Loucy (cell line): ENCODE results near the gene ZNHIT1.

Experiments
- H2AFZ ChIP-seq: fragments of 200-600 bp; sonication (generic); 2 replicates; pipeline ENCODE4 v1.6.0; 2016; ENCODE audit warnings: antibody characterized with exemption, mild to moderate bottlenecking, low read length, moderate library complexity
- H3F3A ChIP-seq: fragments of 200-600 bp; 2 replicates; pipeline ENCODE4 v1.6.0; 2016; ENCODE audit warnings: antibody characterized with exemption, low read depth, mild to moderate bottlenecking
- H3K27me3 ChIP-seq: fragments of 200-600 bp; sonication (generic); 2 replicates; pipeline ENCODE4 v1.6.1; 2014; ENCODE audit warnings: low read length, mild to moderate bottlenecking; ENCODE audit not compliant: insufficient read depth, poor library complexity, severe bottlenecking
- H3K36me3 ChIP-seq: fragments of 200-600 bp; sonication (generic); 2 replicates; pipeline ENCODE4 v1.6.1; 2016; ENCODE audit warnings: low read length; ENCODE audit not compliant: insufficient read depth
- H3K4me1 ChIP-seq: fragments of 200-600 bp; sonication (generic); 2 replicates; pipeline ENCODE4 v1.5.1; 2014; ENCODE audit warnings: low read length, mild to moderate bottlenecking; ENCODE audit not compliant: insufficient read depth, poor library complexity, severe bottlenecking
- H3K4me2 ChIP-seq: fragments of 200-600 bp; sonication (generic); 2 replicates; pipeline ENCODE4 v1.6.0; 2014; ENCODE audit warnings: antibody characterized with exemption, low read length, low read depth, mild to moderate bottlenecking; ENCODE audit not compliant: poor library complexity, severe bottlenecking
- H3K4me3 ChIP-seq: fragments of 200-600 bp; sonication (generic); 2 replicates; pipeline ENCODE4 v1.5.1; 2014; ENCODE audit warnings: low read length, mild to moderate bottlenecking, mixed read lengths; ENCODE audit not compliant: poor library complexity, severe bottlenecking
- H3K79me2 ChIP-seq: fragments of 200-600 bp; sonication (generic); 2 replicates; pipeline ENCODE4 v1.6.1; 2014; ENCODE audit warnings: low read length; ENCODE audit not compliant: insufficient read depth
- H3K9ac ChIP-seq: fragments of 200-600 bp; sonication (generic); 2 replicates; pipeline ENCODE4 v1.6.0; 2014; ENCODE audit warnings: mild to moderate bottlenecking, low read depth, low read length, moderate library complexity; ENCODE audit not compliant: poor library complexity, severe bottlenecking
- H3K9me2 ChIP-seq: fragments of 200-600 bp; sonication (generic); replicated peaks from 2 replicates; pipeline ENCODE4 v1.6.1; 2016; ENCODE audit warnings: low read depth, low read length, mixed read lengths
- H3K9me3 ChIP-seq: fragments of 200-600 bp; sonication (generic); 2 replicates; pipeline ENCODE4 v1.6.1; 2014; ENCODE audit warnings: mild to moderate bottlenecking, antibody characterized with exemption, low read length, low read depth; ENCODE audit not compliant: insufficient read depth
- H4K20me1 ChIP-seq: fragments of 200-600 bp; sonication (generic); 2 replicates; pipeline ENCODE4 v1.6.0; 2014; ENCODE audit warnings: antibody characterized with exemption, low read length, mild to moderate bottlenecking; ENCODE audit not compliant: insufficient read depth, poor library complexity, severe bottlenecking
- CTCF ChIP-seq: fragments of 200-600 bp; sonication (generic); conservative IDR thresholded peaks from 2 replicates; pipeline ENCODE4 v1.5.1; 2014; ENCODE audit warnings: mild to moderate bottlenecking, antibody characterized with exemption, low read length
- EZH2phosphoT487 ChIP-seq: fragments of 200-600 bp; IDR thresholded peaks from 2 replicates; pipeline ENCODE4 v1.6.1; 2018; ENCODE audit warnings: antibody characterized with exemption, mild to moderate bottlenecking, moderate library complexity, borderline replicate concordance

Gene ZNHIT1

GRCh38 chr7:101174322-101174854 lies 43.6 kb upstream of the ZNHIT1 start:
- no peaks in the 10 kb centered on the region for H3K79me2 ChIP-seq
- no peaks in the 10 kb centered on the region for H3K9me2 ChIP-seq
- H3K9me3 ChIP-seq: no peaks in the 10 kb centered on the region
- no peak overlapping the region for H2AFZ ChIP-seq
- H3K4me3 ChIP-seq: no peak overlapping the region
- no peaks in the 10 kb centered on the region for H3K36me3 ChIP-seq
- no peak overlapping the region for H3K9ac ChIP-seq
- TF ChIP-seq EZH2phosphoT487 (no peak), CTCF (no peak)
- H3K4me2 ChIP-seq: no peak overlapping the region
- H4K20me1 ChIP-seq: no peaks in the 10 kb centered on the region
- no peaks in the 10 kb centered on the region for H3K27me3 ChIP-seq
- H3K4me1 ChIP-seq: peaks cover 26% of the 10 kb centered on the region
- no peaks in the 10 kb centered on the region for H3F3A ChIP-seq

DNA sequence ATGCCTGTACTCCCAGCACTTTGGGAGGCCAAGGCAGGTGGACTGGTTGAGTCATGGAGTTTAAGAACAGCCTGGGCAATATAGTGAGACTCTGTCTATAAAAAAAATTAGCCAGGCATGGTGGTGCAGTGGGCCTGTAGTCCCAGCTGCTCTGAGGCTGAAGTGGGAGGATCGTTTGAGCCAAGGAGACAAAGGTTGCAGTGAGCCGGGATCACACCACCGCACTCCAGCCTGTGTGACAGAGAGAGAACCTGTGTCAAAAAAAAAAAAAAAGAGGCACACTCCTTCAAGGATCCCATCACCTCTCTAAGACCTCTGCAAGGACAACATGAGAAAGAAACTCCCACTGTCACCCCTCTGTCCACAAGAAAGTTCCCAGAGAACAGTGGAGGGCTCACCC lies 42.3 kb upstream of the ZNHIT1 start:
- H3K9me3 ChIP-seq: no peaks in the 10 kb centered on the region
- no peaks in the 10 kb centered on the region for H3K9me2 ChIP-seq
- H3K9ac ChIP-seq: no peak overlapping the region
- H3K27me3 ChIP-seq: no peaks in the 10 kb centered on the region
- peaks cover 13% of the 10 kb centered on the region for H3K4me1 ChIP-seq
- no peak overlapping the region for H2AFZ ChIP-seq
- H3K4me2 ChIP-seq: no peak overlapping the region
- H3K4me3 ChIP-seq: no peak overlapping the region
- TF ChIP-seq EZH2phosphoT487 (no peak), CTCF (no peak)
- no peaks in the 10 kb centered on the region for H3F3A ChIP-seq
- H3K79me2 ChIP-seq: no peaks in the 10 kb centered on the region
- H3K36me3 ChIP-seq: no peaks in the 10 kb centered on the region
- H4K20me1 ChIP-seq: no peaks in the 10 kb centered on the region

DNA sequence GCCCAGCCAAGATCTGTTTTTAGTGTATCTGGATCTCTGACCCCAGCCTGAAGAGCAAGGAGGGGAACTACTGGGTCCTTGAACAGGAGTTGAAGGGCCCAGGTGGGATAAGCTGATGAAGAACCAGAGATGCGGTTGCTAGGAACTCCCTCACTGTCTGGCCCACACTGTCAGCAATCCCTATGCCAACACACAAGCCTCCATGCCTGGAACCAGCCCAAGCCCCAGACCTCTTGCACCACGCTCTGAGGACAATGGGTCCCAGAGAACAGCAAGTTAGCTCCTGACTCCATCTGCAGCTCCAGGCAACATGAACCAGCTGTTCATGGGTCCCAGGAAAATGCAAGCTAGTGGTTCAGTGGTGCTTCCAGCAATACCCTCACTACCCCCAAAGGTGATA lies 40.3 kb upstream of the ZNHIT1 start:
- Histone ChIP-seq H3K79me2 (no peaks in the 10 kb centered on the region), H3K36me3 (no peaks in the 10 kb centered on the region), H2AFZ (no peak overlapping the region), H3K4me2 (no peak overlapping the region), H3K9me3 (no peaks in the 10 kb centered on the region), H3K4me1 (no peaks in the 10 kb centered on the region), H3K9me2 (no peaks in the 10 kb centered on the region), H3K27me3 (no peaks in the 10 kb centered on the region), H4K20me1 (no peaks in the 10 kb centered on the region), H3K4me3 (no peak overlapping the region), H3K9ac (no peak overlapping the region), H3F3A (no peaks in the 10 kb centered on the region)
- TF ChIP-seq CTCF: no peak
- no peak for TF ChIP-seq EZH2phosphoT487
